Measurements from ENCODE around the gene RNU7-1. TPM values are rescaled to one million over a fixed set of nuclear protein-coding genes. Genes with fewer than 3 reads are reported as not detected.

Gene RNU7-1
- total RNA-seq, 1 experiment from 2014 or later, result not detected

- Histone ChIP-seq H3K36me3 (peaks cover 27% of the 10 kb centered on the region), H3K4me3 (peak overlapping the region; percentile 65), H3K27me3 (no peaks in the 10 kb centered on the region), H3K9me3 (no peaks in the 10 kb centered on the region)
- peak; percentile 88 for DNase-seq
Observed at GRCh38 chr12:6944381-6945186, 968 bp downstream of the RNU7-1 start.

GRCh38 chr12:6945613-6946012, 2.0 kb downstream of the RNU7-1 start:
- Histone ChIP-seq H3K4me3 (no peak overlapping the region), H3K9me3 (no peaks in the 10 kb centered on the region), H3K36me3 (peaks cover 17% of the 10 kb centered on the region), H3K27me3 (no peaks in the 10 kb centered on the region)
- DNase-seq, result no peak

GRCh38 chr12:6946033-6946919, 2.7 kb downstream of the RNU7-1 start:
- no peak for DNase-seq
- Histone ChIP-seq H3K4me3 (no peak overlapping the region), H3K27me3 (no peaks in the 10 kb centered on the region), H3K36me3 (peaks cover 10% of the 10 kb centered on the region), H3K9me3 (no peaks in the 10 kb centered on the region)

GRCh38 chr12:6946920-6947374, 3.3 kb downstream of the RNU7-1 start:
- no peaks in the 10 kb centered on the region for H3K9me3 ChIP-seq
- peaks cover 5% of the 10 kb centered on the region; the same call in 1 of the 2 replicates for H3K36me3 ChIP-seq
- no peak overlapping the region for H3K4me3 ChIP-seq
- no peaks in the 10 kb centered on the region for H3K27me3 ChIP-seq
- DNase-seq, result no peak

- Histone ChIP-seq H3K4me3 (no peak overlapping the region), H3K36me3 (peaks cover under 1% of the 10 kb centered on the region; the same call in 1 of the 2 replicates), H3K27me3 (no peaks in the 10 kb centered on the region), H3K9me3 (no peaks in the 10 kb centered on the region)
- DNase-seq, result no peak
Observed at GRCh38 chr12:6947615-6948014, 4.0 kb downstream of the RNU7-1 start.

GRCh38 chr12:6948873-6949594, 5.4 kb downstream of the RNU7-1 start:
- Histone ChIP-seq H3K36me3 (no peaks in the 10 kb centered on the region), H3K27me3 (no peaks in the 10 kb centered on the region), H3K4me3 (no peak overlapping the region), H3K9me3 (no peaks in the 10 kb centered on the region)
- DNase-seq, result no peak

- DNase-seq, result no peak
- H3K27me3 ChIP-seq, result no peaks in the 10 kb centered on the region
Observed at GRCh38 chr12:6950401-6950801, 6.8 kb downstream of the RNU7-1 start.

GRCh38 chr12:6950811-6951540, 7.4 kb downstream of the RNU7-1 start, which contains the start of gene PTPN6:
Gene PTPN6, plus strand, starts transcription at chr12:6951356. Its CDS starts 157 bp downstream, at chr12:6951513.
- H3K27me3 ChIP-seq, result no peaks in the 10 kb centered on the region
- no peaks in the 10 kb centered on the region for H3K9me3 ChIP-seq
- DNase-seq, result no peak
- H3K4me3 ChIP-seq, result no peak within 1 kb of the TSS
- H3K36me3 ChIP-seq, result no peaks in the 10 kb centered on the region

More at GRCh38 chr12:6950401-6950801, 6.8 kb downstream of the RNU7-1 start:
- Histone ChIP-seq H3K9me3 (no peaks in the 10 kb centered on the region), H3K36me3 (no peaks in the 10 kb centered on the region), H3K4me3 (no peak overlapping the region)

GRCh38 chr12:6951551-6952120, 8.0 kb downstream of the RNU7-1 start:
- Histone ChIP-seq H3K4me3 (no peak overlapping the region), H3K36me3 (no peaks in the 10 kb centered on the region), H3K27me3 (no peaks in the 10 kb centered on the region), H3K9me3 (no peaks in the 10 kb centered on the region)
- no peak for DNase-seq

GRCh38 chr12:6952121-6952862, 8.7 kb downstream of the RNU7-1 start:
- DNase-seq, result no peak
- no peaks in the 10 kb centered on the region for H3K36me3 ChIP-seq
- no peak overlapping the region for H3K4me3 ChIP-seq
- no peaks in the 10 kb centered on the region for H3K9me3 ChIP-seq
- no peaks in the 10 kb centered on the region for H3K27me3 ChIP-seq

GRCh38 chr12:6952863-6953441, 9.3 kb downstream of the RNU7-1 start:
- Histone ChIP-seq H3K4me3 (no peak overlapping the region), H3K36me3 (no peaks in the 10 kb centered on the region), H3K27me3 (no peaks in the 10 kb centered on the region), H3K9me3 (no peaks in the 10 kb centered on the region)
- DNase-seq, result no peak

- DNase-seq, result no peak
- no peaks in the 10 kb centered on the region for H3K27me3 ChIP-seq
- no peak overlapping the region for H3K4me3 ChIP-seq
- H3K36me3 ChIP-seq, result no peaks in the 10 kb centered on the region
- H3K9me3 ChIP-seq, result no peaks in the 10 kb centered on the region
Observed at GRCh38 chr12:6953442-6954315, 10.1 kb downstream of the RNU7-1 start.

- H3K27me3 ChIP-seq, result no peaks in the 10 kb centered on the region
- no peaks in the 10 kb centered on the region for H3K9me3 ChIP-seq
- H3K36me3 ChIP-seq, result no peaks in the 10 kb centered on the region
- DNase-seq, result no peak
- H3K4me3 ChIP-seq, result no peak overlapping the region
Observed at GRCh38 chr12:6954316-6955107, 10.9 kb downstream of the RNU7-1 start.

Data from MG63 (cell line).